K562 (cell line): Measurements from ENCODE around the gene PPP1R15A. TPM values are rescaled to one million over a fixed set of nuclear protein-coding genes. Genes with fewer than 3 reads are reported as not detected.

Source experiments
- DDX20 ChIP-seq: fragments of 450-650 bp; IDR thresholded peaks from 2 replicates; pipeline ENCODE4 v1.6.1; 2016; ENCODE audit warnings: missing genetic modification characterization, low read depth, mild to moderate bottlenecking, missing compliant biosample characterization, moderate library complexity
- FOXM1 ChIP-seq, 2 experiments: fragments of 450-650 bp in 1 of 2; sonication (generic) in 1 of 2; formaldehyde crosslinking in 1 of 2; IDR thresholded peaks; 2 replicates each; pipeline versions ENCODE4 v1.6.1 to v1.9.0; 2017 to 2022; ENCODE audit warnings: low read depth in 2 of 2, mild to moderate bottlenecking in 2 of 2, missing genetic modification reagents in 1 of 2, moderate library complexity in 1 of 2
- GATAD2A ChIP-seq: fragments of 450-650 bp; IDR thresholded peaks from 2 replicates; pipeline ENCODE4 v1.6.1; 2017
- GMEB1 ChIP-seq: fragments of 250-450 bp; sonication (Bioruptor Pico); IDR thresholded peaks from 2 replicates; pipeline ENCODE4 v1.4.0; 2020; ENCODE audit warnings: mild to moderate bottlenecking
- MAFG ChIP-seq: fragments of 450-650 bp; conservative IDR thresholded peaks from 2 replicates; pipeline ENCODE4 v1.6.1; 2016; ENCODE audit warnings: missing genetic modification characterization, missing compliant biosample characterization
- MYC ChIP-seq, 2 experiments: fragments of 250-450 bp in 1 of 2; sonication (Bioruptor Pico) in 1 of 2; IDR thresholded peaks; 2 replicates each; pipeline versions ENCODE4 v1.5.1 to v1.6.1; 2012 to 2021; ENCODE audit warnings: low read depth in 2 of 2, borderline replicate concordance in 1 of 2, improper control_type of control experiment in 1 of 2, low read length in 1 of 2, mild to moderate bottlenecking in 1 of 2, moderate library complexity in 1 of 2
- RUNX1 ChIP-seq: sonication (generic); IDR thresholded peaks from 2 replicates; pipeline ENCODE4 v1.6.1; 2016; ENCODE audit warnings: antibody characterized with exemption, low read depth
- SETDB1 ChIP-seq: IDR thresholded peaks from one replicate; pipeline ENCODE4 v1.6.1; 2012; ENCODE audit warnings: low read length, control low read depth, inconsistent platforms
- TFAM ChIP-seq: fragments of 250-450 bp; sonication (Bioruptor Pico); conservative IDR thresholded peaks from 2 replicates; pipeline ENCODE4 v1.5.0; 2021; ENCODE audit warnings: mild to moderate bottlenecking, moderate library complexity
- ZNF318 ChIP-seq, 2 experiments: fragments of 450-650 bp; IDR thresholded peaks; 2 replicates each; pipeline ENCODE4 v1.6.1; 2016; ENCODE audit warnings: mild to moderate bottlenecking in 2 of 2, borderline replicate concordance in 1 of 2, low read depth in 1 of 2, moderate library complexity in 1 of 2
- polyA plus RNA-seq, 8 experiments: library from polyadenylated mRNA; depleted of rRNA in 4 of 8; stranded (reverse) in 5 of 8; unstranded in 3 of 8; fragments of >200 nt; fragmentation: Nextera tagmentation in 2 of 8; fragmentation: Illumina TruSeq in 1 of 8; extraction: Ambion mirVana in 2 of 8; extraction: Trizol in 1 of 8; gene quantifications; 2 replicates each; pipeline versions ENCODE4 v1.2.1 to v1.2.3, GENCODE V29; 2011 to 2014; ENCODE audit warnings: inconsistent platforms in 1 of 8, missing spikeins in 1 of 8
- total RNA-seq, 7 experiments: library from RNA; depleted of rRNA in 6 of 7; stranded (reverse); fragments of >200 nt in 6 of 7; fragmentation: Illumina TruSeq in 2 of 7; extraction: Trizol in 2 of 7; gene quantifications; 2 replicates each; pipeline versions ENCODE4 v1.2.1 to v1.2.3, GENCODE V29; 2011 to 2021; ENCODE audit warnings: low replicate concordance in 1 of 7
- TF ChIP-seq, protein P1 (sequence below), 2 experiments: fragments of 150-350 bp in 1 of 2; IDR thresholded peaks; 2 replicates each; pipeline ENCODE4 v1.6.1; 2012 to 2016; ENCODE audit warnings: low read depth in 2 of 2, low read length in 2 of 2, mild to moderate bottlenecking in 1 of 2, moderate library complexity in 1 of 2

The PPP1R15A gene
- total and polyA plus RNA-seq, 9 of the 15 experiments (the other 6 are each of a cell fraction or from before 2014, with no cell fraction given) = 0.42 to 73.7 (median 44.0) TPM

DNA sequence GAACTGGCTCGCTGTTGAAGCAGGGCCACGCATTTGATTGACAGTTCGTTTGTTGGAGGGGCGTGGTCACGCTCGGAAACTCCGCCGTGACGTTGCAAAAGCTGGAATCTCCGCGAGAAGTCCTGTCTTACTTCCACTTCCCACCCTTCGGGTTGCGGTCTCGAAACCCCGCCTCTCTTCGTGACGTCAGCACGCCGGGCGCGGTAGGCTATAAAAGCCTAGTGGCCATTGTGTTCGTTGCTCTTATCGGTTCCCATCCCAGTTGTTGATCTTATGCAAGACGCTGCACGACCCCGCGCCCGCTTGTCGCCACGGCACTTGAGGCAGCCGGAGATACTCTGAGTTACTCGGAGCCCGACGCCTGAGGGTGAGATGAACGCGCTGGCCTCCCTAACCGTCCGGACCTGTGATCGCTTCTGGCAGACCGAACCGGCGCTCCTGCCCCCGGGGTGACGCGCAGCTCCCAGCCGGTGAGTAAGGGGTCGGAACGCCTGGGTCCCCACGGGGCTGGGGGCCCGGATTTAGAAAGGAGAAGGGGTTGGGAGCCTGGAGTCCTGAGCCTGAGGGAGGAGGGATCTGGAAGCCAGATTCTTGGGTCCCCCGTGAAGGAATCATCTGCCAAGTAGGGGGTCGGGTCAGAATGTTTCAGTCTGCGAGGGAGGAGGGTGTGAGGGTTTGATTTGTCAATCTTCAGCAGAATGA, at the start of gene PPP1R15A (continued):
- TF ChIP-seq TFAM (no peak), DDX20 (tag) (no peak), SETDB1 (peak; percentile 59), MYC (IDR thresholded peaks at IDR 0.05; ENCODE audit: low read depth, low read length) (peak; percentile 79), MYC (CRISPR knock-in tag; IDR thresholded peaks at IDR 0.05; ENCODE audit: borderline replicate concordance, low read depth) (0 out of 2 replicates have a peak, but pooled peaks have one; percentile 65), GMEB1 (CRISPR knock-in tag) (peak; percentile 68), RUNX1 (0 out of 2 replicates have a peak, but pooled peaks have one; percentile 68), FOXM1 (IDR thresholded peaks at IDR 0.05; ENCODE audit: low read depth) (no peak), FOXM1 (CRISPR knock-in tag; IDR thresholded peaks at IDR 0.05; ENCODE audit: low read depth) (peak; percentile 89; the same call in 1 of the 2 replicates), ZNF318 (IDR thresholded peaks at IDR 0.05; ENCODE audit: borderline replicate concordance in 1 of 2, low read depth in 1 of 2) (no peak), GATAD2A (peak; percentile 43; the same call in 1 of the 2 replicates), MAFG (tag) (peak; percentile 94)
- TF ChIP-seq, protein P1, sequence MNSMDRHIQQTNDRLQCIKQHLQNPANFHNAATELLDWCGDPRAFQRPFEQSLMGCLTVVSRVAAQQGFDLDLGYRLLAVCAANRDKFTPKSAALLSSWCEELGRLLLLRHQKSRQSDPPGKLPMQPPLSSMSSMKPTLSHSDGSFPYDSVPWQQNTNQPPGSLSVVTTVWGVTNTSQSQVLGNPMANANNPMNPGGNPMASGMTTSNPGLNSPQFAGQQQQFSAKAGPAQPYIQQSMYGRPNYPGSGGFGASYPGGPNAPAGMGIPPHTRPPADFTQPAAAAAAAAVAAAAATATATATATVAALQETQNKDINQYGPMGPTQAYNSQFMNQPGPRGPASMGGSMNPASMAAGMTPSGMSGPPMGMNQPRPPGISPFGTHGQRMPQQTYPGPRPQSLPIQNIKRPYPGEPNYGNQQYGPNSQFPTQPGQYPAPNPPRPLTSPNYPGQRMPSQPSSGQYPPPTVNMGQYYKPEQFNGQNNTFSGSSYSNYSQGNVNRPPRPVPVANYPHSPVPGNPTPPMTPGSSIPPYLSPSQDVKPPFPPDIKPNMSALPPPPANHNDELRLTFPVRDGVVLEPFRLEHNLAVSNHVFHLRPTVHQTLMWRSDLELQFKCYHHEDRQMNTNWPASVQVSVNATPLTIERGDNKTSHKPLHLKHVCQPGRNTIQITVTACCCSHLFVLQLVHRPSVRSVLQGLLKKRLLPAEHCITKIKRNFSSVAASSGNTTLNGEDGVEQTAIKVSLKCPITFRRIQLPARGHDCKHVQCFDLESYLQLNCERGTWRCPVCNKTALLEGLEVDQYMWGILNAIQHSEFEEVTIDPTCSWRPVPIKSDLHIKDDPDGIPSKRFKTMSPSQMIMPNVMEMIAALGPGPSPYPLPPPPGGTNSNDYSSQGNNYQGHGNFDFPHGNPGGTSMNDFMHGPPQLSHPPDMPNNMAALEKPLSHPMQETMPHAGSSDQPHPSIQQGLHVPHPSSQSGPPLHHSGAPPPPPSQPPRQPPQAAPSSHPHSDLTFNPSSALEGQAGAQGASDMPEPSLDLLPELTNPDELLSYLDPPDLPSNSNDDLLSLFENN (IDR thresholded peaks at IDR 0.05; ENCODE audit: low read depth in 2 of 2, low read length in 2 of 2) = peak in 1 of 2 experiments; percentile 86; a peak in 1 of 4 replicates
